ENCODE measurements around the gene TUBB3. TPM values are rescaled to one million over a fixed set of nuclear protein-coding genes. Genes with fewer than 3 reads are reported as not detected.

TUBB3 gene
- total RNA-seq, 1 experiment from 2014 or later = 209 TPM

- TF ChIP-seq IRF2 (CRISPR knock-in tag; IDR thresholded peaks at IDR 0.05; ENCODE audit: borderline replicate concordance, low read depth) (no peak), NR1H2 (CRISPR knock-in tag; IDR thresholded peaks at IDR 0.05) (no peak), CDX4 (CRISPR knock-in tag; IDR thresholded peaks at IDR 0.05; ENCODE audit: borderline replicate concordance) (no peak), ZNF416 (CRISPR knock-in tag; IDR thresholded peaks at IDR 0.05) (peak; percentile 53; the same call in 1 of the 2 replicates), ZNF532 (CRISPR knock-in tag; IDR thresholded peaks at IDR 0.05; ENCODE audit: borderline replicate concordance) (no peak), SMAD3 (CRISPR knock-in tag; IDR thresholded peaks at IDR 0.05; ENCODE audit: borderline replicate concordance) (no peak), ZNF138 (CRISPR knock-in tag; conservative IDR thresholded peaks at IDR 0.05) (no peak), AR (CRISPR knock-in tag; IDR thresholded peaks at IDR 0.05) (no peak), MLX (CRISPR knock-in tag; IDR thresholded peaks at IDR 0.05) (no peak), SOX15 (CRISPR knock-in tag; IDR thresholded peaks at IDR 0.05) (no peak), FOXJ3 (CRISPR knock-in tag; IDR thresholded peaks at IDR 0.05; ENCODE audit: borderline replicate concordance) (no peak), NR3C1 (CRISPR knock-in tag; conservative IDR thresholded peaks at IDR 0.05; ENCODE audit: low read depth) (no peak), JUN (CRISPR knock-in tag; IDR thresholded peaks at IDR 0.05) (no peak), PRRX2 (CRISPR knock-in tag; IDR thresholded peaks at IDR 0.05) (no peak), GTF2I (CRISPR knock-in tag; conservative IDR thresholded peaks at IDR 0.05) (no peak), ZNF121 (CRISPR knock-in tag; IDR thresholded peaks at IDR 0.05) (no peak)
- TF ChIP-seq, protein P1, sequence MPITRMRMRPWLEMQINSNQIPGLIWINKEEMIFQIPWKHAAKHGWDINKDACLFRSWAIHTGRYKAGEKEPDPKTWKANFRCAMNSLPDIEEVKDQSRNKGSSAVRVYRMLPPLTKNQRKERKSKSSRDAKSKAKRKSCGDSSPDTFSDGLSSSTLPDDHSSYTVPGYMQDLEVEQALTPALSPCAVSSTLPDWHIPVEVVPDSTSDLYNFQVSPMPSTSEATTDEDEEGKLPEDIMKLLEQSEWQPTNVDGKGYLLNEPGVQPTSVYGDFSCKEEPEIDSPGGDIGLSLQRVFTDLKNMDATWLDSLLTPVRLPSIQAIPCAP (CRISPR knock-in tag; IDR thresholded peaks at IDR 0.05) = no peak
- TF ChIP-seq, protein P2, sequence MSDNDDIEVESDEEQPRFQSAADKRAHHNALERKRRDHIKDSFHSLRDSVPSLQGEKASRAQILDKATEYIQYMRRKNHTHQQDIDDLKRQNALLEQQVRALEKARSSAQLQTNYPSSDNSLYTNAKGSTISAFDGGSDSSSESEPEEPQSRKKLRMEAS (CRISPR knock-in tag; IDR thresholded peaks at IDR 0.05) = no peak; the same call in 1 of the 2 replicates
- TF ChIP-seq, protein P3, sequence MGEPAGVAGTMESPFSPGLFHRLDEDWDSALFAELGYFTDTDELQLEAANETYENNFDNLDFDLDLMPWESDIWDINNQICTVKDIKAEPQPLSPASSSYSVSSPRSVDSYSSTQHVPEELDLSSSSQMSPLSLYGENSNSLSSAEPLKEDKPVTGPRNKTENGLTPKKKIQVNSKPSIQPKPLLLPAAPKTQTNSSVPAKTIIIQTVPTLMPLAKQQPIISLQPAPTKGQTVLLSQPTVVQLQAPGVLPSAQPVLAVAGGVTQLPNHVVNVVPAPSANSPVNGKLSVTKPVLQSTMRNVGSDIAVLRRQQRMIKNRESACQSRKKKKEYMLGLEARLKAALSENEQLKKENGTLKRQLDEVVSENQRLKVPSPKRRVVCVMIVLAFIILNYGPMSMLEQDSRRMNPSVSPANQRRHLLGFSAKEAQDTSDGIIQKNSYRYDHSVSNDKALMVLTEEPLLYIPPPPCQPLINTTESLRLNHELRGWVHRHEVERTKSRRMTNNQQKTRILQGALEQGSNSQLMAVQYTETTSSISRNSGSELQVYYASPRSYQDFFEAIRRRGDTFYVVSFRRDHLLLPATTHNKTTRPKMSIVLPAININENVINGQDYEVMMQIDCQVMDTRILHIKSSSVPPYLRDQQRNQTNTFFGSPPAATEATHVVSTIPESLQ (CRISPR knock-in tag; IDR thresholded peaks at IDR 0.05) = no peak
- TF ChIP-seq, protein P4, sequence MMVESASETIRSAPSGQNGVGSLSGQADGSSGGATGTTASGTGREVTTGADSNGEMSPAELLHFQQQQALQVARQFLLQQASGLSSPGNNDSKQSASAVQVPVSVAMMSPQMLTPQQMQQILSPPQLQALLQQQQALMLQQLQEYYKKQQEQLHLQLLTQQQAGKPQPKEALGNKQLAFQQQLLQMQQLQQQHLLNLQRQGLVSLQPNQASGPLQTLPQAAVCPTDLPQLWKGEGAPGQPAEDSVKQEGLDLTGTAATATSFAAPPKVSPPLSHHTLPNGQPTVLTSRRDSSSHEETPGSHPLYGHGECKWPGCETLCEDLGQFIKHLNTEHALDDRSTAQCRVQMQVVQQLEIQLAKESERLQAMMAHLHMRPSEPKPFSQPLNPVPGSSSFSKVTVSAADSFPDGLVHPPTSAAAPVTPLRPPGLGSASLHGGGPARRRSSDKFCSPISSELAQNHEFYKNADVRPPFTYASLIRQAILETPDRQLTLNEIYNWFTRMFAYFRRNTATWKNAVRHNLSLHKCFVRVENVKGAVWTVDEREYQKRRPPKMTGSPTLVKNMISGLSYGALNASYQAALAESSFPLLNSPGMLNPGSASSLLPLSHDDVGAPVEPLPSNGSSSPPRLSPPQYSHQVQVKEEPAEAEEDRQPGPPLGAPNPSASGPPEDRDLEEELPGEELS (CRISPR knock-in tag; IDR thresholded peaks at IDR 0.05) = peak; percentile 70; the same call in 1 of the 2 replicates
- TF ChIP-seq, protein P5, sequence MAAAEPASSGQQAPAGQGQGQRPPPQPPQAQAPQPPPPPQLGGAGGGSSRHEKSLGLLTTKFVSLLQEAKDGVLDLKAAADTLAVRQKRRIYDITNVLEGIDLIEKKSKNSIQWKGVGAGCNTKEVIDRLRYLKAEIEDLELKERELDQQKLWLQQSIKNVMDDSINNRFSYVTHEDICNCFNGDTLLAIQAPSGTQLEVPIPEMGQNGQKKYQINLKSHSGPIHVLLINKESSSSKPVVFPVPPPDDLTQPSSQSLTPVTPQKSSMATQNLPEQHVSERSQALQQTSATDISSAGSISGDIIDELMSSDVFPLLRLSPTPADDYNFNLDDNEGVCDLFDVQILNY (CRISPR knock-in tag; IDR thresholded peaks at IDR 0.05) = 0 out of 2 replicates have a peak, but pooled peaks have one; percentile 43
- TF ChIP-seq, protein P6, sequence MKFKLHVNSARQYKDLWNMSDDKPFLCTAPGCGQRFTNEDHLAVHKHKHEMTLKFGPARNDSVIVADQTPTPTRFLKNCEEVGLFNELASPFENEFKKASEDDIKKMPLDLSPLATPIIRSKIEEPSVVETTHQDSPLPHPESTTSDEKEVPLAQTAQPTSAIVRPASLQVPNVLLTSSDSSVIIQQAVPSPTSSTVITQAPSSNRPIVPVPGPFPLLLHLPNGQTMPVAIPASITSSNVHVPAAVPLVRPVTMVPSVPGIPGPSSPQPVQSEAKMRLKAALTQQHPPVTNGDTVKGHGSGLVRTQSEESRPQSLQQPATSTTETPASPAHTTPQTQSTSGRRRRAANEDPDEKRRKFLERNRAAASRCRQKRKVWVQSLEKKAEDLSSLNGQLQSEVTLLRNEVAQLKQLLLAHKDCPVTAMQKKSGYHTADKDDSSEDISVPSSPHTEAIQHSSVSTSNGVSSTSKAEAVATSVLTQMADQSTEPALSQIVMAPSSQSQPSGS (CRISPR knock-in tag; IDR thresholded peaks at IDR 0.05; ENCODE audit: borderline replicate concordance, low read depth) = no peak
Observed at GRCh38 chr16:89922884-89923639, at the start of gene TUBB3 (continued).

Measured in WTC11 (cell line).